ENCODE data around the gene F8. TPM values are rescaled to one million over a fixed set of nuclear protein-coding genes. Genes with fewer than 3 reads are reported as not detected.
A peak's percentile ranks its signal among the peaks of the same experiment; 100 is the strongest.

Gene F8
- total RNA-seq, 1 experiment from 2014 or later = 12.4 TPM

- intact Hi-C loops (cut with micrococcal nuclease; ENCODE audit: unreplicated experiment) = no loop called here
- Histone ChIP-seq H3K4me3 (ENCODE audit: low read depth in 2 of 2, low read length in 2 of 2) (no peak overlapping the region), H3K27me3 (ENCODE audit: control insufficient read depth, insufficient read depth, low read length) (no peaks in the 10 kb centered on the region), H3K9me3 (ENCODE audit: control insufficient read depth, insufficient read depth, low read depth, low read length) (no peaks in the 10 kb centered on the region), H3K27ac (ENCODE audit: low read length) (peak overlapping the region; percentile 30; the same call in 1 of the 2 replicates), H3K36me3 (ENCODE audit: control insufficient read depth, insufficient read depth, low read length) (no peaks in the 10 kb centered on the region), H3K4me1 (ENCODE audit: control insufficient read depth, insufficient read depth, low read length) (peaks cover 54% of the 10 kb centered on the region)
- TF ChIP-seq CTCF (IDR thresholded peaks at IDR 0.05) = no peak
- DNase-seq (ENCODE audit: low read depth, low spot score) = no peak
- ChIA-PET CTCF (no interaction called here), POLR2A (no interaction called here)
- BruUV-seq (replicated peaks) = no TSS peak
- in situ Hi-C loops (cut with HindIII; ENCODE audit: low pct_unique_long_range_greater_than_20kb, low sequenced_read_pairs) = no loop called here
- no peak for ATAC-seq
Observed at GRCh38 chrX:154795016-154795415, 227.5 kb downstream of the F8 start.

GRCh38 chrX:154793084-154793795, 229.3 kb downstream of the F8 start:
- in situ Hi-C loops (cut with HindIII; ENCODE audit: low pct_unique_long_range_greater_than_20kb, low sequenced_read_pairs) = no loop called here
- CTCF ChIA-PET = no interaction called here
- no peak for TF ChIP-seq CTCF (IDR thresholded peaks at IDR 0.05)
- no peak for TF ChIP-seq POLR2AphosphoS5 (IDR thresholded peaks at IDR 0.05; ENCODE audit: low read depth, low read length)
- no peak for TF ChIP-seq REST (IDR thresholded peaks at IDR 0.05; ENCODE audit: insufficient read depth in 1 of 2, low read depth in 2 of 2, low read length in 1 of 2)
- no peak for TF ChIP-seq SIN3A (IDR thresholded peaks at IDR 0.05; ENCODE audit: borderline replicate concordance, insufficient read depth, low read depth, low read length)
- TF ChIP-seq TCF7L2 (IDR thresholded peaks at IDR 0.05; ENCODE audit: low read depth, low read length) = no peak
- BruUV-seq (replicated peaks) = no TSS peak
- no peak overlapping the region for H3K4me3 ChIP-seq (ENCODE audit: low read depth in 2 of 2, low read length in 2 of 2)
- H3K4me1 ChIP-seq (ENCODE audit: control insufficient read depth, insufficient read depth, low read length) = peaks cover 36% of the 10 kb centered on the region
- no peaks in the 10 kb centered on the region for H3K27me3 ChIP-seq (ENCODE audit: control insufficient read depth, insufficient read depth, low read length)
- intact Hi-C loops (cut with micrococcal nuclease; ENCODE audit: unreplicated experiment) = no loop called here
- peak overlapping the region; percentile 21; the same call in 1 of the 2 replicates for H3K27ac ChIP-seq (ENCODE audit: low read length)
- POLR2A ChIA-PET = no interaction called here
- no peaks in the 10 kb centered on the region for H3K36me3 ChIP-seq (ENCODE audit: control insufficient read depth, insufficient read depth, low read length)
- no peaks in the 10 kb centered on the region for H3K9me3 ChIP-seq (ENCODE audit: control insufficient read depth, insufficient read depth, low read depth, low read length)
- no peak for ATAC-seq
- DNase-seq (ENCODE audit: low read depth, low spot score) = no peak
